ENCODE data around the gene DUSP16.

Gene DUSP16

DNA sequence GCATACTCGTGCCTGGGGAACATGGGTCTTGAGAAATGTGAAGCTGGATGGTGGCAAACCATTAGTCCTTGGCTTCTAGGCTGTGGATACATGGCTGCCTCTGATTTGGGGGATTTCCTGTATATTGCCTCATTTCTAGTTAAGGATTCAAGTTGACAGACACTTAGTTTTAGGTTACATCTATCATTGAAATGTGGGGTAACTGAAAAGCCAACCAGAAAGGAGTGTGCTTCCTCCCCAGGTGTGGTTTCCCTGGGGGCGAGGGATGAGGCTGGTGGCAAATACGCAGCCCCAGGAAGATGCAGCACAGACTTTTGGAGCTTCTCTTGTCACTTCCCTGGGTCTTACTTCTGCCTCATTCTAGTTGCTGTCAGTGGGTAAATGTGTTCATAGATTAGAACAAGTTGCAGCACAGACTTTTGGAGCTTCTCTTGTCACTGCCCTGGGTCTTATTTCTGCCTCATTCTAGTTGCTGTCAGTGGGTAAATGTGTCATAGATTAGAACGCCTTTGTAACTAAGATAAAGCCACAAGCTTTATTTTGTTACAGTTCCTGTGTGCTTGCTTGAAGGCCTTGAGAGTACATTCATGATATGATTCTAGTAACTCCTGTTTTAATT is 120.7 kb downstream of the DUSP16 start:
- peak overlapping the region; percentile 84 for H3K27ac ChIP-seq
- peak; percentile 54 for DNase-seq
- in situ Hi-C loops (cut with HindIII; ENCODE audit: low pct_ligation_motif_present, low sequenced_read_pairs) = no loop called here
- H3K27me3 ChIP-seq (replicated peaks) = no peaks in the 10 kb centered on the region
- TF ChIP-seq, protein P1, sequence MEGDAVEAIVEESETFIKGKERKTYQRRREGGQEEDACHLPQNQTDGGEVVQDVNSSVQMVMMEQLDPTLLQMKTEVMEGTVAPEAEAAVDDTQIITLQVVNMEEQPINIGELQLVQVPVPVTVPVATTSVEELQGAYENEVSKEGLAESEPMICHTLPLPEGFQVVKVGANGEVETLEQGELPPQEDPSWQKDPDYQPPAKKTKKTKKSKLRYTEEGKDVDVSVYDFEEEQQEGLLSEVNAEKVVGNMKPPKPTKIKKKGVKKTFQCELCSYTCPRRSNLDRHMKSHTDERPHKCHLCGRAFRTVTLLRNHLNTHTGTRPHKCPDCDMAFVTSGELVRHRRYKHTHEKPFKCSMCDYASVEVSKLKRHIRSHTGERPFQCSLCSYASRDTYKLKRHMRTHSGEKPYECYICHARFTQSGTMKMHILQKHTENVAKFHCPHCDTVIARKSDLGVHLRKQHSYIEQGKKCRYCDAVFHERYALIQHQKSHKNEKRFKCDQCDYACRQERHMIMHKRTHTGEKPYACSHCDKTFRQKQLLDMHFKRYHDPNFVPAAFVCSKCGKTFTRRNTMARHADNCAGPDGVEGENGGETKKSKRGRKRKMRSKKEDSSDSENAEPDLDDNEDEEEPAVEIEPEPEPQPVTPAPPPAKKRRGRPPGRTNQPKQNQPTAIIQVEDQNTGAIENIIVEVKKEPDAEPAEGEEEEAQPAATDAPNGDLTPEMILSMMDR (IDR thresholded peaks at IDR 0.05; ENCODE audit: low read depth, low read length, missing control alignments) = no peak
- H3K4me3 ChIP-seq (ENCODE audit: low read depth, low read length) = no peak overlapping the region
- H3K36me3 ChIP-seq (replicated peaks) = no peaks in the 10 kb centered on the region

DNA sequence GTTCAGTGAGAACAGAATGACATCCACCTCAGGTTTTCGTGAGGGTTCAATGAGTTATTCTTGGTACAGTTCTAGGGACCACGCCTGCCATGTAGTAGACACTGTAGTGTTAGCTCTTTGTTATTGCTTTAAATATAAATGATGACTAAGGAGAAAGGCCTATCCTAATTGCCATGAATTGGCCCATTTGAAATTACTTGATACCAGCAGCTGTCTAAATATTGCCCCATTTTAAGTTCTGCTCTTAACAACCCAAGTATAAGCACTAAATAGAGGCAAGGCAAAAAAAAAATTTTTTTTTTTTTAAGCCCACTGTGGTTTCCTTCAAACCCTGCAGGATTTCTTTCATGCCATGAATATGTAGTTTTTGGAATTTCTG is 121.2 kb downstream of the DUSP16 start:
- Histone ChIP-seq H3K27ac (no peak overlapping the region), H3K36me3 (replicated peaks) (no peaks in the 10 kb centered on the region), H3K27me3 (replicated peaks) (no peaks in the 10 kb centered on the region), H3K4me3 (ENCODE audit: low read depth, low read length) (no peak overlapping the region)
- in situ Hi-C loops (cut with HindIII; ENCODE audit: low pct_ligation_motif_present, low sequenced_read_pairs) = no loop called here
- DNase-seq = no peak
- TF ChIP-seq, protein P1 (IDR thresholded peaks at IDR 0.05; ENCODE audit: low read depth, low read length, missing control alignments) = no peak

DNA sequence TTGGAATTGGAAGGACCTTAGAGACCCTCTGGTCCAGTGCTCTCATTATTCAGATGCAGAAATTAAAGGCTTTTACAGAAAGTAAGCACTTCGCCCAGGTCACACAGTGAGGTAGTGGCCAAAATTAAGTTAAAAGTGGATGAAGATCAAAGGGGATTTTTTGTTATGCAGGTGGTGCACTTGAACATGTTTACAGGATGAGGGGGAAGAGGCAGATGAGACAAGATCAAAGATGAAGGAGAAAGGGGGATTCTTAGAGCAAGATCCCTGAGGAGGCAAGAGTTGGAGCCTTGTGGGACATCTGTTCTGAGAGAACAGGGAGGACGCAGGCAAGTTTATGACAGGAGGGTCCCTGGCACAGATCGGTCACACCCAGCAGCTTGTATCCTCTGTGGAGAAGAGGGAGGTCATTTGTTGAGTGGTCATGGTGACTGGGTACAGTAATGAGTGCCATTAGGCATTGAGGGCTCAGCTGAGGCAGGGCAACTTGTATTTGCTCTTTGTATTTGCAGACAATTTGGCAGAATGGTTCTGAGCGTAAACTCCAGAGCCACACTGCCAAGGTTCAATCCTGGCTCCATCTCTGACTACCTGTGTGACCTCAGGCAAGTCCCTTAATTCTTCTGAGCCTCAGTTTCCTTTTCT is 121.8 kb downstream of the DUSP16 start:
- no peak overlapping the region for H3K27ac ChIP-seq
- TF ChIP-seq, protein P1 (IDR thresholded peaks at IDR 0.05; ENCODE audit: low read depth, low read length, missing control alignments) = no peak
- H3K36me3 ChIP-seq (replicated peaks) = no peaks in the 10 kb centered on the region
- H3K27me3 ChIP-seq (replicated peaks) = no peaks in the 10 kb centered on the region
- DNase-seq = no peak
- no peak overlapping the region for H3K4me3 ChIP-seq (ENCODE audit: low read depth, low read length)
- in situ Hi-C loops (cut with HindIII; ENCODE audit: low pct_ligation_motif_present, low sequenced_read_pairs) = no loop called here

GRCh38 chr12:12439636-12440035 is 123.0 kb downstream of the DUSP16 start:
- DNase-seq = peak; percentile 79
- in situ Hi-C loops (cut with HindIII; ENCODE audit: low pct_ligation_motif_present, low sequenced_read_pairs) = no loop called here
- H3K27ac ChIP-seq = no peak overlapping the region

GRCh38 chr12:12436831-12437345 is 125.8 kb downstream of the DUSP16 start:
- no peak overlapping the region for H3K4me3 ChIP-seq (ENCODE audit: low read depth, low read length)
- peak; percentile 57 for DNase-seq
- in situ Hi-C loops (cut with HindIII; ENCODE audit: low pct_ligation_motif_present, low sequenced_read_pairs) = no loop called here
- no peak overlapping the region for H3K27ac ChIP-seq
- H3K27me3 ChIP-seq (replicated peaks) = no peaks in the 10 kb centered on the region
- TF ChIP-seq, protein P1 (IDR thresholded peaks at IDR 0.05; ENCODE audit: low read depth, low read length, missing control alignments) = no peak
- no peaks in the 10 kb centered on the region for H3K36me3 ChIP-seq (replicated peaks)

More at GRCh38 chr12:12439636-12440035, 123.0 kb downstream of the DUSP16 start:
- no peaks in the 10 kb centered on the region for H3K27me3 ChIP-seq (replicated peaks)
- TF ChIP-seq, protein P1 (IDR thresholded peaks at IDR 0.05; ENCODE audit: low read depth, low read length, missing control alignments) = no peak
- H3K36me3 ChIP-seq (replicated peaks) = no peaks in the 10 kb centered on the region
- no peak overlapping the region for H3K4me3 ChIP-seq (ENCODE audit: low read depth, low read length)
